ACC112 (cell line): Measurements from ENCODE around the gene FANCI.

Experiments
- H2AFZ ChIP-seq: fragments of 200-600 bp; sonication (generic); one replicate; pipeline ENCODE4 v1.6.0; 2017; ENCODE audit warnings: antibody characterized with exemption, low read length; ENCODE audit not compliant: unreplicated experiment
- H3K27ac ChIP-seq: fragments of 200-600 bp; sonication (generic); 2 replicates; pipeline ENCODE4 v1.5.1; 2014; ENCODE audit warnings: low read depth, mild to moderate bottlenecking, antibody characterized with exemption, low read length, moderate library complexity
- H3K27me3 ChIP-seq: fragments of 200-600 bp; sonication (generic); 2 replicates; pipeline ENCODE4 v1.6.1; 2014; ENCODE audit warnings: mild to moderate bottlenecking, antibody characterized with exemption, low read length, moderate library complexity, mixed read lengths; ENCODE audit not compliant: insufficient read depth
- H3K36me3 ChIP-seq: fragments of 200-600 bp; sonication (generic); 2 replicates; pipeline ENCODE4 v1.6.1; 2016; ENCODE audit warnings: mild to moderate bottlenecking, antibody characterized with exemption, low read length, moderate library complexity, mixed read lengths; ENCODE audit not compliant: insufficient read depth
- H3K4me1 ChIP-seq: fragments of 200-600 bp; sonication (generic); one replicate; pipeline ENCODE4 v1.6.1; 2016; ENCODE audit warnings: low read length, mixed read lengths; ENCODE audit not compliant: insufficient read depth, unreplicated experiment, control insufficient read depth
- H3K4me3 ChIP-seq: fragments of 200-600 bp; sonication (generic); 2 replicates; pipeline ENCODE4 v1.5.1; 2014; ENCODE audit warnings: mild to moderate bottlenecking, low read depth, low read length
- H3K79me2 ChIP-seq: fragments of 200-600 bp; sonication (generic); one replicate; pipeline ENCODE4 v1.6.0; 2016; ENCODE audit warnings: low read length; ENCODE audit not compliant: control insufficient read depth, unreplicated experiment, insufficient read depth

Gene FANCI

GRCh38 chr15:89321521-89322410, 78.0 kb downstream of the FANCI start:
- Histone ChIP-seq H3K4me3 (no peak overlapping the region), H3K79me2 (peaks cover 9% of the 10 kb centered on the region), H3K4me1 (no peaks in the 10 kb centered on the region), H3K36me3 (peaks cover 62% of the 10 kb centered on the region; the same call in 1 of the 2 replicates), H3K27me3 (no peaks in the 10 kb centered on the region), H2AFZ (no peak overlapping the region), H3K27ac (no peak overlapping the region)

- H3K27ac ChIP-seq, result no peak overlapping the region
- H3K4me3 ChIP-seq, result no peak overlapping the region
- no peaks in the 10 kb centered on the region for H3K4me1 ChIP-seq
- H2AFZ ChIP-seq, result no peak overlapping the region
- H3K36me3 ChIP-seq, result peaks cover 64% of the 10 kb centered on the region; the same call in 1 of the 2 replicates
- H3K27me3 ChIP-seq, result no peaks in the 10 kb centered on the region
- peaks cover 9% of the 10 kb centered on the region for H3K79me2 ChIP-seq
Observed at GRCh38 chr15:89322822-89323221, 79.0 kb downstream of the FANCI start.

GRCh38 chr15:89323825-89324224, 80.0 kb downstream of the FANCI start:
- Histone ChIP-seq H3K36me3 (peaks cover 61% of the 10 kb centered on the region; the same call in 1 of the 2 replicates), H3K79me2 (peaks cover 17% of the 10 kb centered on the region), H3K4me1 (no peaks in the 10 kb centered on the region), H3K27me3 (no peaks in the 10 kb centered on the region), H3K4me3 (no peak overlapping the region), H2AFZ (no peak overlapping the region), H3K27ac (no peak overlapping the region)

GRCh38 chr15:89325039-89325803, 81.4 kb downstream of the FANCI start:
- no peaks in the 10 kb centered on the region for H3K4me1 ChIP-seq
- H3K4me3 ChIP-seq, result no peak overlapping the region
- H3K36me3 ChIP-seq, result peaks cover 58% of the 10 kb centered on the region
- H3K27me3 ChIP-seq, result no peaks in the 10 kb centered on the region
- H3K79me2 ChIP-seq, result peaks cover 27% of the 10 kb centered on the region
- no peak overlapping the region for H2AFZ ChIP-seq
- H3K27ac ChIP-seq, result no peak overlapping the region

- peaks cover 8% of the 10 kb centered on the region for H3K4me1 ChIP-seq
- peaks cover 38% of the 10 kb centered on the region for H3K79me2 ChIP-seq
- no peak overlapping the region for H2AFZ ChIP-seq
- H3K36me3 ChIP-seq, result peaks cover 58% of the 10 kb centered on the region
- H3K4me3 ChIP-seq, result no peak overlapping the region
- H3K27me3 ChIP-seq, result no peaks in the 10 kb centered on the region
- H3K27ac ChIP-seq, result no peak overlapping the region
Observed at GRCh38 chr15:89326316-89326715, 82.5 kb downstream of the FANCI start.

GRCh38 chr15:89327113-89327512, 83.3 kb downstream of the FANCI start:
- peaks cover 46% of the 10 kb centered on the region for H3K79me2 ChIP-seq
- no peak overlapping the region for H3K27ac ChIP-seq
- H3K27me3 ChIP-seq, result no peaks in the 10 kb centered on the region
- no peak overlapping the region for H3K4me3 ChIP-seq
- peaks cover 58% of the 10 kb centered on the region for H3K36me3 ChIP-seq
- H3K4me1 ChIP-seq, result peaks cover 16% of the 10 kb centered on the region
- no peak overlapping the region for H2AFZ ChIP-seq

GRCh38 chr15:89328398-89329254, 84.8 kb downstream of the FANCI start:
- no peak overlapping the region for H3K27ac ChIP-seq
- H3K4me1 ChIP-seq, result peaks cover 25% of the 10 kb centered on the region
- H2AFZ ChIP-seq, result no peak overlapping the region
- H3K79me2 ChIP-seq, result peaks cover 61% of the 10 kb centered on the region
- no peaks in the 10 kb centered on the region for H3K27me3 ChIP-seq
- H3K36me3 ChIP-seq, result peaks cover 57% of the 10 kb centered on the region
- no peak overlapping the region for H3K4me3 ChIP-seq

- H3K4me3 ChIP-seq, result no peak overlapping the region
- peaks cover 25% of the 10 kb centered on the region for H3K4me1 ChIP-seq
- H3K36me3 ChIP-seq, result peaks cover 54% of the 10 kb centered on the region
- no peaks in the 10 kb centered on the region for H3K27me3 ChIP-seq
- no peak overlapping the region for H2AFZ ChIP-seq
- no peak overlapping the region for H3K27ac ChIP-seq
- H3K79me2 ChIP-seq, result peaks cover 66% of the 10 kb centered on the region
Observed at GRCh38 chr15:89329329-89330084, 85.7 kb downstream of the FANCI start.

- Histone ChIP-seq H3K4me3 (no peak overlapping the region), H2AFZ (no peak overlapping the region), H3K27ac (no peak overlapping the region), H3K27me3 (no peaks in the 10 kb centered on the region), H3K36me3 (peaks cover 51% of the 10 kb centered on the region), H3K79me2 (peaks cover 64% of the 10 kb centered on the region), H3K4me1 (peaks cover 25% of the 10 kb centered on the region)
Observed at GRCh38 chr15:89330119-89330518, 86.3 kb downstream of the FANCI start.
